GM12878 (cell line): ENCODE data around the gene SORBS1. TPM values are rescaled to one million over a fixed set of nuclear protein-coding genes. Genes with fewer than 3 reads are reported as not detected.

Experiments
- ATAC-seq: fragments of 200-7000 bp; cut with Tn5 transposase; 3 replicates; pipeline ENCODE4 v1.9.1; 2020; ENCODE audit warnings: mild to moderate bottlenecking, moderate library complexity
- BruUV-seq: library from RNA; stranded (reverse); fragments of 400-500 nt; replicated peaks from 2 replicates; lab custom pipeline; 2021; lab: Mats Ljungman, UMichigan
- CTCF ChIA-PET: fragments of 300-600 bp; sonication (Branson Sonifier 250); formaldehyde crosslinking; extraction: SDS; loops from one replicate; lab custom pipeline; 2021; ENCODE audit warnings: inconsistent platforms; lab: Yijun Ruan, JAX
- POLR2A ChIA-PET: fragments of 350-600 bp; formaldehyde crosslinking; extraction: SDS; loops from one replicate; lab custom pipeline; 2021; ENCODE audit warnings: inconsistent platforms; lab: Charles Lee
- RAD21 ChIA-PET: fragments of 300-600 bp; sonication (Branson Sonifier 250); formaldehyde crosslinking; loops from one replicate; lab custom pipeline; 2023; ENCODE audit warnings: antibody characterized with exemption; ENCODE audit not compliant: unreplicated experiment; lab: Charles Lee
- SMC1A ChIA-PET: fragments of 300-600 bp; sonication (Branson Sonifier 250); formaldehyde crosslinking; loops from one replicate; lab custom pipeline; 2023; ENCODE audit not compliant: unreplicated experiment, uncharacterized antibody; lab: Charles Lee
- DNase-seq: peaks from one replicate; pipeline ENCODE4 v3.0.0-alpha.2; 2011; ENCODE audit warnings: low read depth, low spot score
- FAIRE-seq: peaks from 3 replicates; lab custom pipeline; 2011; peaks lifted over from hg19 to GRCh38; lab: Jason Lieb, UNC
- H2AFZ ChIP-seq: 2 replicates; pipeline ENCODE4 v1.6.0; 2011; ENCODE audit warnings: low read depth, low read length, control low read depth; ENCODE audit not compliant: control insufficient read depth
- H3K27ac ChIP-seq: 2 replicates; pipeline ENCODE4 v1.5.1; 2011; ENCODE audit warnings: control low read depth; ENCODE audit not compliant: control insufficient read depth, insufficient read depth
- H3K27me3 ChIP-seq, 2 experiments: replicated peaks in 1 of 2; 2 replicates each; pipeline versions ENCODE4 v1.6.0 to v1.6.1; 2011; ENCODE audit warnings: low read length in 1 of 2; ENCODE audit not compliant: control insufficient read depth in 2 of 2, insufficient read depth in 2 of 2
- H3K36me3 ChIP-seq, 2 experiments: 2 replicates each; pipeline ENCODE4 v1.5.1; 2011; ENCODE audit warnings: low read length in 1 of 2; ENCODE audit not compliant: control insufficient read depth in 2 of 2, insufficient read depth in 2 of 2
- H3K4me1 ChIP-seq: 2 replicates; pipeline ENCODE4 v1.6.1; 2011; ENCODE audit warnings: mild to moderate bottlenecking, low read length, moderate library complexity, mixed read lengths; ENCODE audit not compliant: control insufficient read depth, insufficient read depth
- H3K4me2 ChIP-seq: 2 replicates; pipeline ENCODE4 v1.6.0; 2011; ENCODE audit warnings: control low read depth; ENCODE audit not compliant: control insufficient read depth, insufficient read depth
- H3K4me3 ChIP-seq: fragments of 200-600 bp; sonication (generic); 2 replicates; pipeline ENCODE4 v1.5.1; 2016
- H3K79me2 ChIP-seq: 2 replicates; pipeline ENCODE4 v1.6.0; 2011; ENCODE audit warnings: low read length; ENCODE audit not compliant: control insufficient read depth, insufficient read depth
- H3K9ac ChIP-seq: 2 replicates; pipeline ENCODE4 v1.8.0; 2011; ENCODE audit warnings: low read length, control low read depth, mixed read lengths; ENCODE audit not compliant: control insufficient read depth, insufficient read depth
- H3K9me3 ChIP-seq: replicated peaks from 3 replicates; pipeline ENCODE4 v1.5.1; 2011; ENCODE audit warnings: mild to moderate bottlenecking, low read length; ENCODE audit not compliant: control insufficient read depth, insufficient read depth
- H4K20me1 ChIP-seq: 2 replicates; pipeline ENCODE4 v1.6.0; 2011; ENCODE audit not compliant: control insufficient read depth, insufficient read depth
- CREM ChIP-seq: IDR thresholded peaks from 2 replicates; pipeline ENCODE4 v1.6.1; 2014; ENCODE audit warnings: antibody characterized with exemption, low read depth
- DPF2 ChIP-seq: fragments of 450-650 bp; IDR thresholded peaks from 2 replicates; pipeline ENCODE4 v1.6.1; 2017; ENCODE audit warnings: mild to moderate bottlenecking
- EP300 ChIP-seq, 2 experiments: fragments of 150-350 bp in 1 of 2; IDR thresholded peaks; 2 replicates each; pipeline ENCODE4 v1.6.1; 2011 to 2012; ENCODE audit warnings: low read depth in 2 of 2, low read length in 2 of 2, borderline replicate concordance in 1 of 2, improper control_type of control experiment in 1 of 2, inconsistent platforms in 1 of 2; ENCODE audit not compliant: control insufficient read depth in 1 of 2
- ETV6 ChIP-seq, 2 experiments: fragments of 450-650 bp in 1 of 2; IDR thresholded peaks in 1 of 2; conservative IDR thresholded peaks in 1 of 2; 2 replicates each; pipeline ENCODE4 v1.6.1; 2014; ENCODE audit warnings: antibody characterized with exemption in 1 of 2, borderline replicate concordance in 1 of 2, low read depth in 1 of 2, mild to moderate bottlenecking in 1 of 2, moderate library complexity in 1 of 2
- FOXM1 ChIP-seq: IDR thresholded peaks from 2 replicates; pipeline ENCODE4 v1.6.1; 2012; ENCODE audit warnings: low read depth, mild to moderate bottlenecking, inconsistent platforms, low read length, moderate library complexity
- MTA2 ChIP-seq: fragments of 450-650 bp; IDR thresholded peaks from 2 replicates; pipeline ENCODE4 v1.6.1; 2016; ENCODE audit warnings: low read depth, mild to moderate bottlenecking, moderate library complexity
- NRF1 ChIP-seq: conservative IDR thresholded peaks from 2 replicates; pipeline ENCODE4 v1.6.1; 2011; ENCODE audit warnings: mild to moderate bottlenecking, low read depth, low read length, improper control_type of control experiment
- PKNOX1 ChIP-seq: fragments of 450-650 bp; IDR thresholded peaks from 2 replicates; pipeline ENCODE4 v1.6.1; 2016; ENCODE audit warnings: mild to moderate bottlenecking
- RCOR1 ChIP-seq: conservative IDR thresholded peaks from 2 replicates; pipeline ENCODE4 v1.6.1; 2012; ENCODE audit warnings: low read depth, low read length, improper control_type of control experiment
- SP1 ChIP-seq: IDR thresholded peaks from one replicate; pipeline ENCODE4 v1.6.1; 2011; ENCODE audit warnings: low read depth, low read length
- SREBF1 ChIP-seq: IDR thresholded peaks from 2 replicates; pipeline ENCODE4 v1.6.1; 2012; ENCODE audit warnings: mild to moderate bottlenecking, low read length
- TAF1 ChIP-seq: IDR thresholded peaks from 2 replicates; pipeline ENCODE4 v1.6.1; 2011; ENCODE audit warnings: mild to moderate bottlenecking, low read depth, low read length, borderline replicate concordance
- TARDBP ChIP-seq: IDR thresholded peaks from 2 replicates; pipeline ENCODE4 v1.6.1; 2016; ENCODE audit warnings: borderline replicate concordance
- ZNF207 ChIP-seq: fragments of 450-650 bp; IDR thresholded peaks from 2 replicates; pipeline ENCODE4 v1.6.1; 2014; ENCODE audit warnings: antibody characterized with exemption, mild to moderate bottlenecking, borderline replicate concordance
- ZNF24 ChIP-seq: fragments of 450-650 bp; IDR thresholded peaks from 2 replicates; pipeline ENCODE4 v1.6.1; 2017; ENCODE audit warnings: antibody characterized with exemption, mild to moderate bottlenecking
- ZNF274 ChIP-seq: IDR thresholded peaks from one replicate; pipeline ENCODE4 v1.8.0; 2011; ENCODE audit not compliant: insufficient read length, insufficient read depth
- WGBS: methylation state at CpG from one replicate; pipeline ENCODE4 v1.1.6; 2016; ENCODE audit warnings: low lambda C conversion rate; ENCODE audit not compliant: insufficient replicate concordance, insufficient coverage; ENCODE audit errors: missing lambda C conversion rate; 5-methylcytosine and 5-hydroxymethylcytosine counted together
- in situ Hi-C: fragments of 300-500 bp; cut with MboI; formaldehyde crosslinking; loops from 9 replicates; pipeline ENCODE4 v1.14.3; 2018; ENCODE audit warnings: mixed read lengths
- intact Hi-C: fragments of 100-400 bp; cut with micrococcal nuclease; formaldehyde crosslinking; loops from one replicate; pipeline ENCODE4 v1.14.2; 2022; ENCODE audit not compliant: unreplicated experiment
- polyA plus RNA-seq, 11 experiments: library from polyadenylated mRNA; depleted of rRNA in 4 of 11; unstranded in 6 of 11; stranded (reverse) in 5 of 11; fragments of >200 nt; fragmentation: Nextera tagmentation in 4 of 11; fragmentation: Illumina TruSeq in 1 of 11; extraction: Ambion mirVana in 4 of 11; extraction: Trizol in 1 of 11; gene quantifications; 1 replicate in 1 of 11; 2 replicates in 10 of 11; pipeline versions ENCODE4 v1.2.1 to v1.2.3, GENCODE V29; 2011 to 2016; ENCODE audit warnings: inconsistent platforms in 2 of 11, missing spikeins in 2 of 11, low read depth in 1 of 11
- total RNA-seq, 4 experiments: library from RNA; depleted of rRNA in 3 of 4; stranded (reverse); fragments of >200 nt in 3 of 4; fragmentation: Illumina TruSeq in 1 of 4; extraction: Trizol in 1 of 4; gene quantifications; 2 replicates each; pipeline versions ENCODE4 v1.2.1 to v1.2.3, GENCODE V29; 2013 to 2021

SORBS1 gene
- total and polyA plus RNA-seq, 10 of the 15 experiments (the other 5 are each of a cell fraction or from before 2014, with no cell fraction given) = 0.13 to 0.75 (median 0.39) TPM

- WGBS = 10% methylated on average over 2 of the region's 2 CpGs
- H3K4me3 ChIP-seq = no peak overlapping the region
- in situ Hi-C loops = no loop called here
- no peaks in the 10 kb centered on the region for H4K20me1 ChIP-seq
- intact Hi-C loops = no loop called here
- ATAC-seq = no peak
- no peak for DNase-seq
- no peaks in the 10 kb centered on the region for H3K9me3 ChIP-seq
- peaks cover 1 to 4% of the 10 kb centered on the region in 2 experiments; a peak in 2 of 4 replicates for H3K27me3 ChIP-seq
- ChIA-PET SMC1A (interaction anchor here (1.0 to 1.1 kb wide), 2 partner anchors 33 to 34 kb away, joined by 3 to 4 read pairs; no protein-coding TSS in a partner anchor), POLR2A (no interaction called here), CTCF (interaction anchor here (1.1 to 1.4 kb wide), 2 partner anchors 9 to 46 kb away, joined by 3 read pairs; no protein-coding TSS in a partner anchor), RAD21 (no interaction called here)
- no TSS peak for BruUV-seq
- H2AFZ ChIP-seq = no peak overlapping the region
- no peak overlapping the region for H3K27ac ChIP-seq
- H3K4me1 ChIP-seq = peaks cover 3% of the 10 kb centered on the region; the same call in 1 of the 2 replicates
- H3K4me2 ChIP-seq = no peak overlapping the region
- H3K79me2 ChIP-seq = no peaks in the 10 kb centered on the region
- no peak for TF ChIP-seq ZNF24
- no peak for TF ChIP-seq SP1
- no peak for TF ChIP-seq DPF2
- no peak for TF ChIP-seq MTA2
- no peak for TF ChIP-seq NRF1
- TF ChIP-seq CREM = no peak
- no peak for TF ChIP-seq FOXM1
- TF ChIP-seq TARDBP = no peak
- no peak for TF ChIP-seq PKNOX1
- no peak for TF ChIP-seq ETV6 (conservative IDR thresholded peaks at IDR 0.05 in 1 of 2, IDR thresholded peaks at IDR 0.05 in 1 of 2; ENCODE audit: borderline replicate concordance in 1 of 2, low read depth in 1 of 2)
- no peak for TF ChIP-seq RCOR1
- TF ChIP-seq TAF1 = no peak
- no peak for TF ChIP-seq SREBF1
- TF ChIP-seq ZNF207 = no peak
- TF ChIP-seq ZNF274 = no peak
- no peak for TF ChIP-seq EP300 (IDR thresholded peaks at IDR 0.05; ENCODE audit: borderline replicate concordance in 1 of 2, control insufficient read depth in 1 of 2, low read depth in 2 of 2, low read length in 2 of 2)
- no peak for FAIRE-seq
- no peak overlapping the region; the same call in 1 of the 2 replicates for H3K9ac ChIP-seq
- no peaks in the 10 kb centered on the region for H3K36me3 ChIP-seq
Measured at GRCh38 chr10:95477175-95477520, 84.0 kb downstream of the SORBS1 start.
